ENCODE measurements around the gene GNB1L. TPM values are rescaled to one million over a fixed set of nuclear protein-coding genes. Genes with fewer than 3 reads are reported as not detected.
A peak's percentile ranks its signal among the peaks of the same experiment; 100 is the strongest.

Gene GNB1L
- total and polyA plus RNA-seq, 4 donors, result 4.3 to 12.6 (median 4.8) TPM

GRCh38 chr22:19879246-19879570 is 24.5 kb upstream of the GNB1L start:
- ATAC-seq (ENCODE audit: low FRiP score), result no peak
- intact Hi-C loops (cut with DNase I), result no loop called here
- Histone ChIP-seq H3K9me3 (ENCODE audit: control insufficient read depth, low read length) (no peaks in the 10 kb centered on the region), H3K27ac (ENCODE audit: low read depth in 1 of 2, low read length in 2 of 2) (no peak overlapping the region), H3K4me1 (ENCODE audit: control insufficient read depth in 1 of 2, insufficient read depth in 2 of 2, low read length in 2 of 2) (no peaks in the 10 kb centered on the region), H3K27me3 (ENCODE audit: control insufficient read depth in 1 of 2, insufficient read depth in 2 of 2, low read length in 1 of 2) (no peaks in the 10 kb centered on the region), H3K36me3 (ENCODE audit: control insufficient read depth in 1 of 2, insufficient read depth in 2 of 2, low read length in 1 of 2) (no peaks in the 10 kb centered on the region), H3K4me3 (ENCODE audit: low read length in 2 of 2) (no peak overlapping the region)
- DNase-seq, result peak; percentile 41 to 51
- WGBS, 2 donors, result 95 to 97% methylated on average over 13 of the region's 13 CpGs

GRCh38 chr22:19878461-19879245 is 24.0 kb upstream of the GNB1L start:
- intact Hi-C loops (cut with DNase I), result no loop called here
- no peaks in the 10 kb centered on the region for H3K4me1 ChIP-seq (ENCODE audit: control insufficient read depth in 1 of 2, insufficient read depth in 2 of 2, low read length in 2 of 2)
- H3K36me3 ChIP-seq (ENCODE audit: control insufficient read depth in 1 of 2, insufficient read depth in 2 of 2, low read length in 1 of 2), result no peaks in the 10 kb centered on the region
- ATAC-seq (ENCODE audit: low FRiP score) (no peak), DNase-seq (peak; percentile 9 to 55)
- WGBS, 2 donors, result 87 to 88% methylated on average over 16 of the region's 16 CpGs
- H3K9me3 ChIP-seq (ENCODE audit: control insufficient read depth, low read length), result no peaks in the 10 kb centered on the region
- no peaks in the 10 kb centered on the region for H3K27me3 ChIP-seq (ENCODE audit: control insufficient read depth in 1 of 2, insufficient read depth in 2 of 2, low read length in 1 of 2)
- H3K27ac ChIP-seq (ENCODE audit: low read depth in 1 of 2, low read length in 2 of 2), result no peak overlapping the region
- H3K4me3 ChIP-seq (ENCODE audit: low read length in 2 of 2), result no peak overlapping the region

GRCh38 chr22:19877626-19878339 is 23.1 kb upstream of the GNB1L start:
- Histone ChIP-seq H3K4me3 (ENCODE audit: low read length in 2 of 2) (no peak overlapping the region), H3K27me3 (ENCODE audit: control insufficient read depth in 1 of 2, insufficient read depth in 2 of 2, low read length in 1 of 2) (no peaks in the 10 kb centered on the region), H3K36me3 (ENCODE audit: control insufficient read depth in 1 of 2, insufficient read depth in 2 of 2, low read length in 1 of 2) (no peaks in the 10 kb centered on the region), H3K9me3 (ENCODE audit: control insufficient read depth, low read length) (no peaks in the 10 kb centered on the region), H3K27ac (ENCODE audit: low read depth in 1 of 2, low read length in 2 of 2) (no peak overlapping the region), H3K4me1 (ENCODE audit: control insufficient read depth in 1 of 2, insufficient read depth in 2 of 2, low read length in 2 of 2) (no peaks in the 10 kb centered on the region)
- DNase-seq (peak; percentile 36 to 62), ATAC-seq (ENCODE audit: low FRiP score) (no peak)
- WGBS, 2 donors, result 95 to 96% methylated on average over 18 to 20 of the region's 20 CpGs
- intact Hi-C loops (cut with DNase I), result no loop called here

GRCh38 chr22:19876941-19877625 is 22.4 kb upstream of the GNB1L start:
- no peaks in the 10 kb centered on the region for H3K4me1 ChIP-seq (ENCODE audit: control insufficient read depth in 1 of 2, insufficient read depth in 2 of 2, low read length in 2 of 2)
- ATAC-seq (ENCODE audit: low FRiP score), result no peak
- peak; percentile 41 to 43 for DNase-seq

GRCh38 chr22:19876314-19876940 is 21.8 kb upstream of the GNB1L start:
- H3K4me3 ChIP-seq (ENCODE audit: low read length in 2 of 2), result no peak overlapping the region
- no peaks in the 10 kb centered on the region for H3K36me3 ChIP-seq (ENCODE audit: control insufficient read depth in 1 of 2, insufficient read depth in 2 of 2, low read length in 1 of 2)
- no peaks in the 10 kb centered on the region for H3K4me1 ChIP-seq (ENCODE audit: control insufficient read depth in 1 of 2, insufficient read depth in 2 of 2, low read length in 2 of 2)
- H3K9me3 ChIP-seq (ENCODE audit: control insufficient read depth, low read length), result no peaks in the 10 kb centered on the region
- ATAC-seq (ENCODE audit: low FRiP score) (no peak), DNase-seq (peak; percentile 49 to 50)
- no peak overlapping the region for H3K27ac ChIP-seq (ENCODE audit: low read depth in 1 of 2, low read length in 2 of 2)
- intact Hi-C loops (cut with DNase I), result no loop called here
- no peaks in the 10 kb centered on the region for H3K27me3 ChIP-seq (ENCODE audit: control insufficient read depth in 1 of 2, insufficient read depth in 2 of 2, low read length in 1 of 2)
- WGBS, 2 donors, result 59 to 68% methylated on average over 19 to 21 of the region's 21 CpGs

More at GRCh38 chr22:19876941-19877625, 22.4 kb upstream of the GNB1L start:
- H3K27me3 ChIP-seq (ENCODE audit: control insufficient read depth in 1 of 2, insufficient read depth in 2 of 2, low read length in 1 of 2), result no peaks in the 10 kb centered on the region
- WGBS, 2 donors, result 93 to 95% methylated on average over 16 to 18 of the region's 18 CpGs
- no peaks in the 10 kb centered on the region for H3K9me3 ChIP-seq (ENCODE audit: control insufficient read depth, low read length)
- intact Hi-C loops (cut with DNase I), result no loop called here
- no peak overlapping the region for H3K27ac ChIP-seq (ENCODE audit: low read depth in 1 of 2, low read length in 2 of 2)
- no peak overlapping the region for H3K4me3 ChIP-seq (ENCODE audit: low read length in 2 of 2)
- H3K36me3 ChIP-seq (ENCODE audit: control insufficient read depth in 1 of 2, insufficient read depth in 2 of 2, low read length in 1 of 2), result no peaks in the 10 kb centered on the region

- no peaks in the 10 kb centered on the region for H3K9me3 ChIP-seq (ENCODE audit: control insufficient read depth, low read length)
- no peaks in the 10 kb centered on the region for H3K27me3 ChIP-seq (ENCODE audit: control insufficient read depth in 1 of 2, insufficient read depth in 2 of 2, low read length in 1 of 2)
- 26 to 39% methylated on average over 20 to 23 of the region's 23 CpGs for WGBS, 2 donors
- no peaks in the 10 kb centered on the region for H3K4me1 ChIP-seq (ENCODE audit: control insufficient read depth in 1 of 2, insufficient read depth in 2 of 2, low read length in 2 of 2)
- H3K36me3 ChIP-seq (ENCODE audit: control insufficient read depth in 1 of 2, insufficient read depth in 2 of 2, low read length in 1 of 2), result no peaks in the 10 kb centered on the region
- intact Hi-C loops (cut with DNase I), result no loop called here
- no peak overlapping the region for H3K4me3 ChIP-seq (ENCODE audit: low read length in 2 of 2)
- H3K27ac ChIP-seq (ENCODE audit: low read depth in 1 of 2, low read length in 2 of 2), result no peak overlapping the region
- DNase-seq (peak; percentile 48 to 77), ATAC-seq (ENCODE audit: low FRiP score) (no peak)
Measured at GRCh38 chr22:19875531-19876313, 21.0 kb upstream of the GNB1L start.

- H3K27ac ChIP-seq (ENCODE audit: low read depth in 1 of 2, low read length in 2 of 2), result peak overlapping the region in 1 of 2 donors; percentile 21
- H3K36me3 ChIP-seq (ENCODE audit: control insufficient read depth in 1 of 2, insufficient read depth in 2 of 2, low read length in 1 of 2), result no peaks in the 10 kb centered on the region
- intact Hi-C loops (cut with DNase I), result no loop called here
- no peak overlapping the region for H3K4me3 ChIP-seq (ENCODE audit: low read length in 2 of 2)
- WGBS, 2 donors, result 68 to 82% methylated on average over 12 of the region's 12 CpGs
- H3K27me3 ChIP-seq (ENCODE audit: control insufficient read depth in 1 of 2, insufficient read depth in 2 of 2, low read length in 1 of 2), result no peaks in the 10 kb centered on the region
- ATAC-seq (ENCODE audit: low FRiP score) (no peak), DNase-seq (peak in 1 of 2 donors; percentile 42)
- no peaks in the 10 kb centered on the region for H3K9me3 ChIP-seq (ENCODE audit: control insufficient read depth, low read length)
- H3K4me1 ChIP-seq (ENCODE audit: control insufficient read depth in 1 of 2, insufficient read depth in 2 of 2, low read length in 2 of 2), result no peaks in the 10 kb centered on the region
Measured at GRCh38 chr22:19875061-19875530, 20.4 kb upstream of the GNB1L start.

All from aorta (tissue), 5 donors.